Right atrium auricular region (tissue), 2 donors: Measurements from ENCODE around the gene GCG. TPM values are rescaled to one million over a fixed set of nuclear protein-coding genes. Genes with fewer than 3 reads are reported as not detected.

ENCODE experiments used
- DNase-seq: peaks from one replicate; pipeline ENCODE4 v3.0.0-alpha.2; 2019; ENCODE audit warnings: low spot score
- H3K27ac ChIP-seq, 2 donors: fragments of 200-600 bp; sonication (generic); 1 replicate in 1 of 2; 2 replicates in 1 of 2; pipeline ENCODE4 v1.5.1; 2016 to 2019
- H3K27me3 ChIP-seq, 2 donors: fragments of 200-600 bp; sonication (generic); one replicate each; pipeline versions ENCODE4 v1.5.1 to v1.6.0; 2017 to 2019
- H3K36me3 ChIP-seq: fragments of 200-600 bp; sonication (generic); one replicate; pipeline ENCODE4 v1.5.1; 2016
- H3K4me1 ChIP-seq, 2 donors: fragments of 200-600 bp; sonication (generic); one replicate each; pipeline versions ENCODE4 v1.5.1 to v1.6.0; 2017 to 2019
- H3K4me3 ChIP-seq, 2 donors: fragments of 200-600 bp; sonication (generic); 1 replicate in 1 of 2; 2 replicates in 1 of 2; pipeline ENCODE4 v1.5.1; 2017 to 2019; ENCODE audit warnings: mild to moderate bottlenecking in 1 of 2, moderate library complexity in 1 of 2
- H3K9me3 ChIP-seq, 2 donors: fragments of 200-600 bp; sonication (generic); one replicate each; pipeline ENCODE4 v1.5.1; 2019
- total RNA-seq, 2 donors: library from RNA; depleted of rRNA; stranded (reverse); fragments of >200 nt; gene quantifications; one replicate each; pipeline ENCODE4 v1.1.0, GENCODE V29; 2016
- TF ChIP-seq, protein P1 (sequence below), 2 donors: fragments of 200-600 bp; sonication (generic); IDR thresholded peaks; one replicate each; pipeline ENCODE4 v1.5.1; 2019; ENCODE audit warnings: antibody characterized with exemption in 2 of 2

The GCG gene
- total RNA-seq, 2 donors from 2014 or later, result not detected

DNA sequence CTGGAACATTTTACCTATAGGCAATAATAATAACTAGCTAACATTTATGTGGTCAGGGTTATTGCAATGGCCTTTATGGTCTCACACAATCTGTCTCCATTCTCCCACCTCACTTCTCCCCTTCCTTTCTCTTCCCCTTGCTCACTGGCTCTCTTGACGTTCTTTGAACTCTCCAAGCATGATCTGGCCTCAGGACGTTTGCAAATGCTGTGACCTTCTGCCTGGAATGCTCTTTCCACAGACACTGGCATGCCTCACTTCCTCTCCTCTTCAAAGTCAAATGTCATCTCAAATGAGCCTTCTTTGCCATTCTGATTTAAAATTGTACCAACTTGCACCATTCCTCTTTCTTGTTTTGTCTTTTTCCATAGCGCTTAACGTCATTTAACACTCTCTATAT, 25.3 kb upstream of the GCG start:
- TF ChIP-seq, protein P1, sequence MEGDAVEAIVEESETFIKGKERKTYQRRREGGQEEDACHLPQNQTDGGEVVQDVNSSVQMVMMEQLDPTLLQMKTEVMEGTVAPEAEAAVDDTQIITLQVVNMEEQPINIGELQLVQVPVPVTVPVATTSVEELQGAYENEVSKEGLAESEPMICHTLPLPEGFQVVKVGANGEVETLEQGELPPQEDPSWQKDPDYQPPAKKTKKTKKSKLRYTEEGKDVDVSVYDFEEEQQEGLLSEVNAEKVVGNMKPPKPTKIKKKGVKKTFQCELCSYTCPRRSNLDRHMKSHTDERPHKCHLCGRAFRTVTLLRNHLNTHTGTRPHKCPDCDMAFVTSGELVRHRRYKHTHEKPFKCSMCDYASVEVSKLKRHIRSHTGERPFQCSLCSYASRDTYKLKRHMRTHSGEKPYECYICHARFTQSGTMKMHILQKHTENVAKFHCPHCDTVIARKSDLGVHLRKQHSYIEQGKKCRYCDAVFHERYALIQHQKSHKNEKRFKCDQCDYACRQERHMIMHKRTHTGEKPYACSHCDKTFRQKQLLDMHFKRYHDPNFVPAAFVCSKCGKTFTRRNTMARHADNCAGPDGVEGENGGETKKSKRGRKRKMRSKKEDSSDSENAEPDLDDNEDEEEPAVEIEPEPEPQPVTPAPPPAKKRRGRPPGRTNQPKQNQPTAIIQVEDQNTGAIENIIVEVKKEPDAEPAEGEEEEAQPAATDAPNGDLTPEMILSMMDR (IDR thresholded peaks at IDR 0.05), result no peak
- no peak for DNase-seq
- no peaks in the 10 kb centered on the region for H3K9me3 ChIP-seq

DNA sequence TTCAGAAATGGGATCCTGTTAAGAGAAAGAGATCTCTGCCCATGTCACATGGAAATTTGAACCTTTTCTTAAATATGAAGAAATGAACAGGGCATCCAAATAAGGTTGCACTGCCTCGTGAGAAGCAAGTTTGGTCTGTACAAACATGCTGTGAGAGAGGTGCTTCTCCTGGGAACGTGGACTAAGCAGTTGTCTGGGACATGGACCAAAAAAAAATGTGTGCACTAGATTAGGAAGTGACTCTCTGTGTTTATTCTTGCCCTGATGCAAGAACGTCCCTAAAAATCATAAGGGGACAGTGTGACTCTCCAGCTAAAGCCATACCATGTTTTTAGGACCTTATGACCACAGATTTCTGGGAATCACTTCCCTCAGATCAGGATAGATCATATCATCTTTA, 23.7 kb upstream of the GCG start:
- TF ChIP-seq, protein P1 (IDR thresholded peaks at IDR 0.05), result no peak
- Histone ChIP-seq H3K9me3 (no peaks in the 10 kb centered on the region), H3K4me3 (no peak overlapping the region), H3K36me3 (no peaks in the 10 kb centered on the region), H3K27me3 (no peaks in the 10 kb centered on the region), H3K4me1 (no peaks in the 10 kb centered on the region), H3K27ac (no peak overlapping the region)
- DNase-seq, result no peak

More for the DNA sequence above, 25.3 kb upstream of the GCG start:
- H3K27ac ChIP-seq, result no peak overlapping the region
- no peaks in the 10 kb centered on the region for H3K4me1 ChIP-seq
- no peak overlapping the region for H3K4me3 ChIP-seq
- no peaks in the 10 kb centered on the region for H3K36me3 ChIP-seq
- no peaks in the 10 kb centered on the region for H3K27me3 ChIP-seq

DNA sequence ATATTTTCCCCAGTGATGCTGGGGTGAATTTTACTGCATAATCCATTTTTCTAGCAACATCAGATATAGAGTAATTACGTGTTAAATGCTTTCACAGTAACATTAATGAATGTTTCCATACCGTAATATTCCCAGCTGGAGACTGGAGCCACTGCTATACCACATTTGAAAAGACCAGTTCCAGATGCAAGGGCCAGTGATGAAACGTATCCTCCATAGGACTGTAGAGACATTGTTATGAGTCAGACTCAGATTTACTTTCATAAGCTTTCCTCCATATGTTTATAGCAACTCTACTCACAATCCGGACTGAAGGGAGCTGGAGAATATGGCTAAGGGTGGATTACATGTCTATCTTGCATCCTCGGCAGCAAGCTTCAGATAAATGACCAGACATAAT, 22.7 kb upstream of the GCG start:
- H3K27me3 ChIP-seq, result no peaks in the 10 kb centered on the region
- H3K36me3 ChIP-seq, result no peaks in the 10 kb centered on the region
- no peaks in the 10 kb centered on the region for H3K9me3 ChIP-seq
- DNase-seq, result no peak
- H3K4me3 ChIP-seq, result no peak overlapping the region
- TF ChIP-seq, protein P1 (IDR thresholded peaks at IDR 0.05), result no peak
- no peak overlapping the region for H3K27ac ChIP-seq
- H3K4me1 ChIP-seq, result no peaks in the 10 kb centered on the region

DNA sequence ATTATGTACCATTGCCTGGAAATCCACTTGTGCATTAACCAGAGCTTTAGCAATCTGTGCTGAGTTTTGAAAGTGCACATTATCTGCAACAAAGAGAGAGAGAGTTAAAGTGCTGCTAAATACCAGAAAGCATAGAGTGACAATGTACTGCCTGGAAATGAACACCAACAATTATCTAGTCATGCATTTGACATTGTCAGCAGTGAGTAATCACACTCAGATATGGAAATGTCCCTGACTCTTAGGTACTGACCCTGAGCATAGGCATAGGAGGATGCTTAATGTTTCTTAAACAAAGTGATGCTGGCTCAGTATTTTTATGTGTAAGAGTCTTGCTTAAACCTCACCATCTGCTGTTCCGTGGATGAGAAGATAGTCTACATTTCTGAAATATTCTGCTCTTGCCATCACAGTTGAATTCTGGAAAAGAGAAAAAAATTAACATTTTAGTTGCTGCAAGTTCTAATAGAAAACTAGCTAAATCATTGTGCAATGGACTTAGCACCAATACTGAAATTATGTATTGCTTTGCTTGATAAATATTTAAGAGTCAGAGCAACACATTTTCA, 20.8 kb upstream of the GCG start:
- TF ChIP-seq, protein P1 (IDR thresholded peaks at IDR 0.05), result no peak
- Histone ChIP-seq H3K9me3 (no peaks in the 10 kb centered on the region), H3K27me3 (no peaks in the 10 kb centered on the region), H3K4me3 (no peak overlapping the region), H3K4me1 (no peaks in the 10 kb centered on the region), H3K36me3 (no peaks in the 10 kb centered on the region), H3K27ac (no peak overlapping the region)
- no peak for DNase-seq

DNA sequence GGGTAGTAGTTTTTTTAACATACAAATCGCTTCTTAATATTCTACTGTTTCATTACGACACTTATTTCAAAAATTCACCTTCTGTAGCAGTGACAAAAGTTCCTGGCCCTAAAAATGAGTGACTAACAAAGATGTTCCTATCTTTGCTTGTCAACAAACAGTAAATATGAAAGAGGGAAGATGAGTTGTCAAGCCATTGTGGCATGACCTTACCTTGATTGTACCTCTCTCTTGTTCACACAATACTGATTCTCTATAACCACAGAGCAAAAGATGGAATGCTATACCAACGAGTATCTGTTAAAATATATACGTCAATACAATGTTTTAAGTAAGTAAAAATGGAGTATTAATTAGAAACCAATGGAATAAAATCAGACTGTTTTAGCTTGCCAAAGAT, 14.7 kb upstream of the GCG start:
- Histone ChIP-seq H3K9me3 (no peaks in the 10 kb centered on the region), H3K27me3 (no peaks in the 10 kb centered on the region), H3K4me1 (no peaks in the 10 kb centered on the region), H3K4me3 (no peak overlapping the region), H3K27ac (no peak overlapping the region), H3K36me3 (no peaks in the 10 kb centered on the region)
- DNase-seq, result no peak
- TF ChIP-seq, protein P1 (IDR thresholded peaks at IDR 0.05), result no peak

DNA sequence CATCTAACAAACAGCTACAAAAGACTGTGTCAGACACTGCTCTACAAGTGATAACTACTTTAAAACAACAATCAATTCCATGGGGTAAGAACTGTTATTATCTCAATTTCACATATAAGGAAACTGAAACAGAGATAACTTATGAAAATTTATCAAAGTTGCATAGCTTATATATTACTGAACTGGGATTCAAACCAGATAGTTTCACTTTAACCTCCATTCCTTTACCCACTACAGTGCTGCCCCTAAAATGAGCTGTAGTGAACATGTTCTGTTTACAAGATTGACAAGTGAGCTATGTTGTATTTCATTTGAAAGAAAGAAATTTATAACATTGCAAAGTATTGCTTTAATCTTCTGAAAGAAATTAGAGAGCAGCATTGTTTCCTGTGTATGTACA, 14.1 kb upstream of the GCG start:
- Histone ChIP-seq H3K27ac (no peak overlapping the region), H3K4me3 (no peak overlapping the region), H3K36me3 (no peaks in the 10 kb centered on the region), H3K27me3 (no peaks in the 10 kb centered on the region), H3K9me3 (no peaks in the 10 kb centered on the region), H3K4me1 (no peaks in the 10 kb centered on the region)
- no peak for DNase-seq
- TF ChIP-seq, protein P1 (IDR thresholded peaks at IDR 0.05), result no peak
